K562 (cell line): Measurements from ENCODE around the gene HEMGN. TPM values are rescaled to one million over a fixed set of nuclear protein-coding genes. Genes with fewer than 3 reads are reported as not detected.
A peak's percentile ranks its signal among the peaks of the same experiment; 100 is the strongest.

Experiments used
- BCOR ChIP-seq: fragments of 450-650 bp; IDR thresholded peaks from 2 replicates; pipeline ENCODE4 v1.6.1; 2016
- CHD1 ChIP-seq: fragments of 200-600 bp; sonication (generic); IDR thresholded peaks from one replicate; pipeline ENCODE4 v1.6.1; 2012; ENCODE audit warnings: mild to moderate bottlenecking, moderate library complexity, low read length, inconsistent platforms
- DMBX1 ChIP-seq: fragments of 250-450 bp; sonication (Bioruptor Pico); IDR thresholded peaks from 2 replicates; pipeline ENCODE4 v1.8.0; 2022; ENCODE audit warnings: inconsistent platforms, mild to moderate bottlenecking, moderate library complexity, borderline replicate concordance
- DPF2 ChIP-seq: fragments of 450-650 bp; IDR thresholded peaks from 2 replicates; pipeline ENCODE4 v1.6.1; 2016
- FOSL1 ChIP-seq: fragments of 200-800 bp; sonication (Bioruptor generic); conservative IDR thresholded peaks from 2 replicates; pipeline ENCODE4 v1.6.1; 2016; ENCODE audit warnings: missing genetic modification characterization, missing compliant biosample characterization
- FOXP4 ChIP-seq: sonication (generic); formaldehyde crosslinking; IDR thresholded peaks from 2 replicates; pipeline ENCODE4 v1.8.0; 2022; ENCODE audit warnings: mild to moderate bottlenecking, missing genetic modification reagents, borderline replicate concordance
- HNRNPK ChIP-seq: fragments of 200-400 bp; formaldehyde crosslinking; IDR thresholded peaks from one replicate; pipeline ENCODE4 v1.6.1; 2018; ENCODE audit warnings: mild to moderate bottlenecking, low read depth, low read length; ENCODE audit not compliant: poor library complexity, severe bottlenecking
- KLF1 ChIP-seq: fragments of 450-650 bp; IDR thresholded peaks from 2 replicates; pipeline ENCODE4 v1.6.1; 2016; ENCODE audit warnings: missing genetic modification characterization, missing compliant biosample characterization
- NCOR1 ChIP-seq: fragments of 450-650 bp; IDR thresholded peaks from 2 replicates; pipeline ENCODE4 v1.6.1; 2016; ENCODE audit warnings: mild to moderate bottlenecking, moderate library complexity
- NR1H2 ChIP-seq: sonication (generic); formaldehyde crosslinking; IDR thresholded peaks from 2 replicates; pipeline ENCODE4 v1.4.0; 2020; ENCODE audit warnings: mild to moderate bottlenecking, missing genetic modification reagents
- NR3C1 ChIP-seq: sonication (generic); formaldehyde crosslinking; IDR thresholded peaks from 2 replicates; pipeline ENCODE4 v1.8.1; 2022; ENCODE audit warnings: missing genetic modification reagents
- PCBP1 ChIP-seq: fragments of 200-400 bp; formaldehyde crosslinking; IDR thresholded peaks from 2 replicates; pipeline ENCODE4 v1.6.1; 2018; ENCODE audit warnings: mild to moderate bottlenecking, low read depth, low read length; ENCODE audit not compliant: poor library complexity, severe bottlenecking
- PTBP1 ChIP-seq: fragments of 200-400 bp; formaldehyde crosslinking; IDR thresholded peaks from 2 replicates; pipeline ENCODE4 v1.6.1; 2017; ENCODE audit warnings: low read depth, low read length
- TEAD1 ChIP-seq, 2 experiments: fragments of 450-650 bp in 1 of 2; sonication (generic) in 1 of 2; formaldehyde crosslinking; IDR thresholded peaks; 2 replicates each; pipeline versions ENCODE4 v1.4.0 to v1.8.0; 2020 to 2022; ENCODE audit warnings: mild to moderate bottlenecking in 2 of 2, missing genetic modification reagents in 1 of 2
- ZC3H4 ChIP-seq: sonication (generic); formaldehyde crosslinking; IDR thresholded peaks from 2 replicates; pipeline ENCODE4 v1.9.0; 2021; ENCODE audit warnings: missing genetic modification reagents, borderline replicate concordance
- ZMIZ1 ChIP-seq, 2 experiments: fragments of 150-350 bp in 1 of 2; IDR thresholded peaks; 2 replicates each; pipeline ENCODE4 v1.6.1; 2012 to 2016; ENCODE audit warnings: low read depth in 2 of 2, low read length in 2 of 2, mild to moderate bottlenecking in 1 of 2, moderate library complexity in 1 of 2
- ZNF134 ChIP-seq: fragments of 250-450 bp; sonication (Bioruptor Pico); conservative IDR thresholded peaks from 2 replicates; pipeline ENCODE4 v1.4.0; 2020
- ZNF224 ChIP-seq: sonication (generic); formaldehyde crosslinking; IDR thresholded peaks from 2 replicates; pipeline ENCODE4 v1.8.0; 2022; ENCODE audit warnings: mild to moderate bottlenecking, missing genetic modification reagents
- ZNF41 ChIP-seq: fragments of 250-450 bp; sonication (Bioruptor Pico); conservative IDR thresholded peaks from 2 replicates; pipeline ENCODE4 v1.4.0; 2020; ENCODE audit warnings: mild to moderate bottlenecking
- ZNF561 ChIP-seq: fragments of 450-650 bp; formaldehyde crosslinking; conservative IDR thresholded peaks from 2 replicates; pipeline ENCODE4 v1.4.0; 2020; ENCODE audit warnings: mild to moderate bottlenecking, moderate library complexity
- ZNF668 ChIP-seq: fragments of 250-450 bp; sonication (Bioruptor Pico); IDR thresholded peaks from 2 replicates; pipeline ENCODE4 v1.8.0; 2022; ENCODE audit warnings: mild to moderate bottlenecking, inconsistent platforms
- polyA plus RNA-seq, 8 experiments: library from polyadenylated mRNA; depleted of rRNA in 4 of 8; stranded (reverse) in 5 of 8; unstranded in 3 of 8; fragments of >200 nt; fragmentation: Nextera tagmentation in 2 of 8; fragmentation: Illumina TruSeq in 1 of 8; extraction: Ambion mirVana in 2 of 8; extraction: Trizol in 1 of 8; gene quantifications; 2 replicates each; pipeline versions ENCODE4 v1.2.1 to v1.2.3, GENCODE V29; 2011 to 2014; ENCODE audit warnings: inconsistent platforms in 1 of 8, missing spikeins in 1 of 8
- total RNA-seq, 7 experiments: library from RNA; depleted of rRNA in 6 of 7; stranded (reverse); fragments of >200 nt in 6 of 7; fragmentation: Illumina TruSeq in 2 of 7; extraction: Trizol in 2 of 7; gene quantifications; 2 replicates each; pipeline versions ENCODE4 v1.2.1 to v1.2.3, GENCODE V29; 2011 to 2021; ENCODE audit warnings: low replicate concordance in 1 of 7

The HEMGN gene
- total and polyA plus RNA-seq, 9 of the 15 experiments (the other 6 are each of a cell fraction or from before 2014, with no cell fraction given) = 56.3 to 258 (median 137) TPM

DNA sequence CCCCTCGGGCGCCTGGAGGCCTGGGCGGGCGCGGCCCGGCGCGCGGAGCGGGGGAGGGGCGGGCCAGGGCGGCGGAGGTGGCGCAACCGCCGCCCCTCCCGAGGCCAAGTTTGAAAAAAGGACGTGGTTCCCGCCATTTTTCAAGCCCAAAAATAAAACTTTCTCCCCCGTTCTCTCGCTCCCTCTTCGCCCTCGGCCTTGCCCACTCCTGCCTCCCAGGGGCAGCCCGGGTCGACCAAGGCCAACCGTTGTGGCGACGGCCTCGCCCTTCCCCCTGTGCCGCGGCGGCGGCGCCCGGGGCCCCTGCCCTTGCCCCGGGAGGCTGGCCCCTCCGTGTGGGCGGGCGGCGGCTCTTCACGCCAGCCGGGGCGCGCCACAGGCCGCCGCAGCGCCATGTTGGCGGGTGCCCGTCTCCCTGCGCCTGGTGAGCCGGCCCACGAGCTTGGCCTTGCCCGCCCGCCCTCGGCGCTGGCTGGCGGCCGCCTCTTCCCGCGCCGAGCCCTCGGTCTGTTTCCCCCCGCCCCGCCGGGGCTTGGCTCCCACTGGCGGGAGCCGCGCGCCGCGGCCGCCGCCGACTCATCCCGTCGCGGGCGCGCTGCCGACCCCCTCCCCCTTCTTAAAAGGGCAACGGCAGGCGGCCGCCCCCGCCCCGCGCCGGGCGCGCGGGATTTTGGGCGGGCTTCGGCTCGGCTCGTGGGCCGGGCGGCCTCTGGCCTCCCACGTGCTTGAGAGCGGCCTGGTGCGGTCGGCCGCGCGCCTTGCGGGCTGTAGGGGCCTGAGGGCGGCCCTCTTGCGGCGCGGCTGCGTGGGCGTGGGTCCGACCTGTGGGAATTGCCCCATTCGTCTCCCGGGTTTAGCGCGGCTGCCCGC lies 46.5 kb upstream of the HEMGN start (continued):
- peak in 1 of 2 experiments; percentile 16; a peak in 1 of 4 replicates for TF ChIP-seq ZMIZ1 (IDR thresholded peaks at IDR 0.05; ENCODE audit: low read depth in 2 of 2, low read length in 2 of 2)
- TF ChIP-seq ZNF668 (CRISPR knock-in tag) = no peak
- no peak for TF ChIP-seq HNRNPK
- peak; percentile 98 for TF ChIP-seq NR3C1
- TF ChIP-seq FOXP4 (CRISPR knock-in tag) = peak; percentile 95; the same call in 1 of the 2 replicates
- no peak for TF ChIP-seq BCOR
- peak; percentile 71; the same call in 1 of the 2 replicates for TF ChIP-seq FOSL1
- TF ChIP-seq NR1H2 (CRISPR knock-in tag) = peak; percentile 94
- peak; percentile 44 for TF ChIP-seq CHD1
- TF ChIP-seq DMBX1 (CRISPR knock-in tag) = peak; percentile 85
- peak; percentile 85; the same call in 1 of the 2 replicates for TF ChIP-seq KLF1 (tag)
- no peak for TF ChIP-seq DPF2
- peak; percentile 86 for TF ChIP-seq ZNF224
- 0 out of 2 replicates have a peak, but pooled peaks have one; percentile 13 for TF ChIP-seq ZNF41 (CRISPR knock-in tag)
- TF ChIP-seq ZC3H4 (CRISPR knock-in tag) = peak; percentile 43; the same call in 1 of the 2 replicates
- TF ChIP-seq ZNF134 (CRISPR knock-in tag) = 0 out of 2 replicates have a peak, but pooled peaks have one; percentile 25
- TF ChIP-seq PTBP1 = peak; percentile 58; the same call in 1 of the 2 replicates
- TF ChIP-seq NCOR1 = peak; percentile 24; the same call in 1 of the 2 replicates
- TF ChIP-seq TEAD1 (CRISPR knock-in tag; IDR thresholded peaks at IDR 0.05) = peak in 1 of 2 experiments; percentile 96; a peak in 2 of 4 replicates
- TF ChIP-seq ZNF561 (CRISPR knock-in tag) = no peak
- TF ChIP-seq PCBP1 = no peak
